ENCODE data around the gene NAA25. TPM values are rescaled to one million over a fixed set of nuclear protein-coding genes. Genes with fewer than 3 reads are reported as not detected.

Gene NAA25
- total and polyA plus RNA-seq, 5 donors from 2014 or later, result 8.0 to 27.9 (median 14.8) TPM

- Mint-ChIP-seq H3K27ac (no peak overlapping the region), H3K4me3 (peak overlapping the region in 1 of 4 donors; percentile 50)
These were observed 87.6 kb downstream of the NAA25 start for GRCh38 chr12:112020947-112021457.

GRCh38 chr12:112018571-112019237 is 89.9 kb downstream of the NAA25 start:
- no peak for DNase-seq
- peak overlapping the region; percentile 31 for H3K27ac ChIP-seq (ENCODE audit: insufficient read depth, low read length, poor library complexity, severe bottlenecking)
- peaks cover 38% of the 10 kb centered on the region for H3K4me1 ChIP-seq (ENCODE audit: control insufficient read depth, insufficient read depth, low read length, poor library complexity, severe bottlenecking)
- Mint-ChIP-seq H3K36me3 (peaks cover 38% of the 10 kb centered on the region), H3K27me3 (no peaks in the 10 kb centered on the region), H3K9me3 (peaks cover 0 to 5% (median 4%) of the 10 kb centered on the region in 7 donors), H3K27ac (peak overlapping the region; percentile 84 to 87 (median 86)), H3K4me3 (peak overlapping the region in 3 of 4 donors; percentile 50 to 70 (median 54)), H3K4me1 (peaks cover 14 to 70% (median 54%) of the 10 kb centered on the region in 4 donors)
- no peak overlapping the region for H3K4me3 ChIP-seq (ENCODE audit: low read depth, low read length)
- no peak for ATAC-seq (ENCODE audit: low read depth in 2 of 2)
- no peaks in the 10 kb centered on the region for H3K9me3 ChIP-seq (ENCODE audit: control insufficient read depth in 2 of 2, low read length in 2 of 2)
- no peaks in the 10 kb centered on the region for H3K27me3 ChIP-seq (ENCODE audit: control insufficient read depth, insufficient read depth, low read length)
- peaks cover 65% of the 10 kb centered on the region for H3K36me3 ChIP-seq (ENCODE audit: control insufficient read depth, insufficient read depth, low read length)

More at GRCh38 chr12:112020947-112021457, 87.6 kb downstream of the NAA25 start:
- H3K4me3 ChIP-seq (ENCODE audit: low read depth, low read length), result no peak overlapping the region
- no peak for ATAC-seq (ENCODE audit: low read depth in 2 of 2)
- H3K9me3 ChIP-seq (ENCODE audit: control insufficient read depth in 2 of 2, low read length in 2 of 2), result no peaks in the 10 kb centered on the region
- H3K4me1 ChIP-seq (ENCODE audit: control insufficient read depth, insufficient read depth, low read length, poor library complexity, severe bottlenecking), result peaks cover 22% of the 10 kb centered on the region
- H3K4me1 Mint-ChIP-seq, result peaks cover 16 to 58% (median 44%) of the 10 kb centered on the region in 4 donors
- no peaks in the 10 kb centered on the region for H3K27me3 ChIP-seq (ENCODE audit: control insufficient read depth, insufficient read depth, low read length)
- no peak overlapping the region for H3K27ac ChIP-seq (ENCODE audit: insufficient read depth, low read length, poor library complexity, severe bottlenecking)
- H3K9me3 Mint-ChIP-seq, result peaks cover 0 to 3% (median under 1%) of the 10 kb centered on the region in 7 donors
- peaks cover 38% of the 10 kb centered on the region for H3K36me3 Mint-ChIP-seq
- H3K27me3 Mint-ChIP-seq, result no peaks in the 10 kb centered on the region
- peaks cover 73% of the 10 kb centered on the region for H3K36me3 ChIP-seq (ENCODE audit: control insufficient read depth, insufficient read depth, low read length)
- DNase-seq, result no peak

GRCh38 chr12:112017041-112017440 is 91.5 kb downstream of the NAA25 start:
- Histone ChIP-seq H3K36me3 (ENCODE audit: control insufficient read depth, insufficient read depth, low read length) (peaks cover 49% of the 10 kb centered on the region), H3K4me3 (ENCODE audit: low read depth, low read length) (no peak overlapping the region), H3K9me3 (ENCODE audit: control insufficient read depth in 2 of 2, low read length in 2 of 2) (no peaks in the 10 kb centered on the region), H3K27ac (ENCODE audit: insufficient read depth, low read length, poor library complexity, severe bottlenecking) (peak overlapping the region; percentile 18), H3K4me1 (ENCODE audit: control insufficient read depth, insufficient read depth, low read length, poor library complexity, severe bottlenecking) (peaks cover 49% of the 10 kb centered on the region), H3K27me3 (ENCODE audit: control insufficient read depth, insufficient read depth, low read length) (no peaks in the 10 kb centered on the region)
- H3K9me3 Mint-ChIP-seq, result peaks cover 0 to 5% (median 4%) of the 10 kb centered on the region in 7 donors
- H3K4me3 Mint-ChIP-seq, result peak overlapping the region in 3 of 4 donors; percentile 0 to 36 (median 14)
- H3K27ac Mint-ChIP-seq, result peak overlapping the region in 2 of 3 donors; percentile 65 to 84
- peaks cover 15 to 73% (median 53%) of the 10 kb centered on the region in 4 donors for H3K4me1 Mint-ChIP-seq
- H3K36me3 Mint-ChIP-seq, result peaks cover 33% of the 10 kb centered on the region
- H3K27me3 Mint-ChIP-seq, result no peaks in the 10 kb centered on the region
- DNase-seq (no peak), ATAC-seq (ENCODE audit: low read depth in 2 of 2) (no peak)

GRCh38 chr12:112015938-112016337 is 92.6 kb downstream of the NAA25 start:
- peaks cover 33% of the 10 kb centered on the region for H3K36me3 Mint-ChIP-seq
- Histone ChIP-seq H3K27me3 (ENCODE audit: control insufficient read depth, insufficient read depth, low read length) (no peaks in the 10 kb centered on the region), H3K9me3 (ENCODE audit: control insufficient read depth in 2 of 2, low read length in 2 of 2) (no peaks in the 10 kb centered on the region), H3K4me1 (ENCODE audit: control insufficient read depth, insufficient read depth, low read length, poor library complexity, severe bottlenecking) (peaks cover 60% of the 10 kb centered on the region), H3K27ac (ENCODE audit: insufficient read depth, low read length, poor library complexity, severe bottlenecking) (no peak overlapping the region), H3K36me3 (ENCODE audit: control insufficient read depth, insufficient read depth, low read length) (peaks cover 41% of the 10 kb centered on the region), H3K4me3 (ENCODE audit: low read depth, low read length) (peak overlapping the region; percentile 27)
- ATAC-seq (ENCODE audit: low read depth in 2 of 2), result no peak
- H3K27me3 Mint-ChIP-seq, result no peaks in the 10 kb centered on the region
- peaks cover 0 to 5% (median 4%) of the 10 kb centered on the region in 7 donors for H3K9me3 Mint-ChIP-seq
- no peak for DNase-seq
- peaks cover 26 to 81% (median 57%) of the 10 kb centered on the region in 4 donors for H3K4me1 Mint-ChIP-seq
- peak overlapping the region; percentile 42 to 89 (median 84) for H3K27ac Mint-ChIP-seq
- peak overlapping the region; percentile 65 to 89 (median 77) for H3K4me3 Mint-ChIP-seq

GRCh38 chr12:112013601-112014402 is 94.8 kb downstream of the NAA25 start:
- Histone ChIP-seq H3K9me3 (ENCODE audit: control insufficient read depth in 2 of 2, low read length in 2 of 2) (no peaks in the 10 kb centered on the region), H3K36me3 (ENCODE audit: control insufficient read depth, insufficient read depth, low read length) (peaks cover 22% of the 10 kb centered on the region), H3K27ac (ENCODE audit: insufficient read depth, low read length, poor library complexity, severe bottlenecking) (peak overlapping the region; percentile 84), H3K4me1 (ENCODE audit: control insufficient read depth, insufficient read depth, low read length, poor library complexity, severe bottlenecking) (peaks cover 55% of the 10 kb centered on the region), H3K27me3 (ENCODE audit: control insufficient read depth, insufficient read depth, low read length) (no peaks in the 10 kb centered on the region), H3K4me3 (ENCODE audit: low read depth, low read length) (peak overlapping the region; percentile 84)
- Mint-ChIP-seq H3K9me3 (peaks cover 0 to 5% (median 4%) of the 10 kb centered on the region in 7 donors), H3K27me3 (no peaks in the 10 kb centered on the region), H3K27ac (peak overlapping the region; percentile 94 to 99 (median 96)), H3K4me3 (peak overlapping the region; percentile 94 to 95 (median 94)), H3K36me3 (peaks cover 32% of the 10 kb centered on the region), H3K4me1 (peaks cover 34 to 81% (median 53%) of the 10 kb centered on the region in 4 donors)
- ATAC-seq (ENCODE audit: low read depth in 2 of 2), result peak; percentile 46 to 54
- peak; percentile 60 to 86 (median 71) for DNase-seq

- ATAC-seq (ENCODE audit: low read depth in 2 of 2), result peak; percentile 87 to 89
- peaks cover 28 to 73% (median 46%) of the 10 kb centered on the region in 4 donors for H3K4me1 Mint-ChIP-seq
- H3K9me3 Mint-ChIP-seq, result peaks cover 0 to 5% (median 4%) of the 10 kb centered on the region in 7 donors
These were observed 95.6 kb downstream of the NAA25 start, which contains the start of the genes ERP29 and TMEM116 for GRCh38 chr12:112012775-112013600. ERP29 (plus strand) TSS chr12:112013426; CDS start chr12:112013466, 40 bp downstream. TMEM116 (minus strand) TSS chr12:112013165; CDS start chr12:112005270, 7,895 bp downstream.

More at GRCh38 chr12:112012775-112013600, 95.6 kb downstream of the NAA25 start, which contains the start of the genes ERP29 and TMEM116:
- H3K9me3 ChIP-seq (ENCODE audit: control insufficient read depth in 2 of 2, low read length in 2 of 2), result no peaks in the 10 kb centered on the region
- H3K27me3 Mint-ChIP-seq, result no peaks in the 10 kb centered on the region
- peak within 1 kb of the TSS; percentile 98 for H3K27ac ChIP-seq (ENCODE audit: insufficient read depth, low read length, poor library complexity, severe bottlenecking)
- peak within 1 kb of the TSS; percentile 95 to 99 (median 96) for H3K27ac Mint-ChIP-seq
- peaks cover 52% of the 10 kb centered on the region for H3K4me1 ChIP-seq (ENCODE audit: control insufficient read depth, insufficient read depth, low read length, poor library complexity, severe bottlenecking)
- H3K36me3 Mint-ChIP-seq, result peaks cover 26% of the 10 kb centered on the region
- peaks cover 19% of the 10 kb centered on the region for H3K36me3 ChIP-seq (ENCODE audit: control insufficient read depth, insufficient read depth, low read length)
- H3K27me3 ChIP-seq (ENCODE audit: control insufficient read depth, insufficient read depth, low read length), result no peaks in the 10 kb centered on the region
- peak; percentile 99 to 100 (median 99) for DNase-seq
- peak within 1 kb of the TSS; percentile 84 for H3K4me3 ChIP-seq (ENCODE audit: low read depth, low read length)
- H3K4me3 Mint-ChIP-seq, result peak within 1 kb of the TSS; percentile 94 to 95 (median 94)

Measured in CD4-positive, CD25-positive, alpha-beta regulatory T cell (primary cell).